Pulmonary artery endothelial cell (primary cell): ENCODE results near the gene FNDC5. TPM values are rescaled to one million over a fixed set of nuclear protein-coding genes. Genes with fewer than 3 reads are reported as not detected.

Experiments used
- DNase-seq: peaks from one replicate; pipeline ENCODE4 v3.0.0-alpha.2; 2011; ENCODE audit warnings: low read depth, low spot score
- total RNA-seq: library from RNA; depleted of rRNA; stranded (reverse); fragments of >200 nt; gene quantifications from 2 replicates; pipeline ENCODE4 v1.2.3, GENCODE V29; 2014

FNDC5 gene
- total RNA-seq, 1 donor from 2014 or later, result 0.40 TPM

DNA sequence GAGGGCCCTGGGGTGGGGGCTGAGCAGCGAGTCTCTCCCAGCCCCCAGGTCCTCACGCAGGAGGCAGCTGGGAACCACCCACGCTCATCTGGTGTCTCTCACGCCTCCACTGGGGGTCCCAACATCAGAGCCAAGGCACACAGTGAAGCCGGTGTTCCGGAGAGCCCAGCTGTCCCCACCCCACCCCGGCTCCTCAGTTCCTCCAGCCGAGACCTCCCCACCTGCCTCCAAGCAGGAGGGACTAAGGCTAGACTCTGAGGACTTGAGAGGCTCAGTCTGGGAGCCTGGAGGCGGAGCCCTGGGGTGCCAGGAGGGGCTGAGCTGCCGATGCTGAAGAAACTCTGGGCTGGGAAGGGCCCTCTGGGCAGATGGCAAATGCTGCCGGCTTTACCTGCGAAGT, 14.0 kb upstream of the FNDC5 start:
- no peak for DNase-seq

DNA sequence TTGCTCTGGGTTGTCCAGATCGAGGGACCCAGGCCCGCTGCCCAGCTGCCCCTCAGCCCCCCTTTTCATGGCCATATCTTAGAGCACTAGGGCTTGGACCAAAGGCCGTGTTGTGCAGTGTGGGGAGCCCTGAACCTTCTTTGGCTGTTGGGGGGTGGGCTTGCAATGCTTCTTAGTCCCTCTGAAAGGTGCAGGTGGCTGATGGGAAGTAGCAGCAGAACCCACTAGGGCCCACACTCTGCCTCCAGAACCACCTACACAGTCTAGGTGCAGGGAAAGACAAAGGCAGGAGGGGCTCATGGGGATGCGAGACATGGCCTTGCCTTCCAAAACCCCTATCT, 13.3 kb upstream of the FNDC5 start:
- no peak for DNase-seq

DNA sequence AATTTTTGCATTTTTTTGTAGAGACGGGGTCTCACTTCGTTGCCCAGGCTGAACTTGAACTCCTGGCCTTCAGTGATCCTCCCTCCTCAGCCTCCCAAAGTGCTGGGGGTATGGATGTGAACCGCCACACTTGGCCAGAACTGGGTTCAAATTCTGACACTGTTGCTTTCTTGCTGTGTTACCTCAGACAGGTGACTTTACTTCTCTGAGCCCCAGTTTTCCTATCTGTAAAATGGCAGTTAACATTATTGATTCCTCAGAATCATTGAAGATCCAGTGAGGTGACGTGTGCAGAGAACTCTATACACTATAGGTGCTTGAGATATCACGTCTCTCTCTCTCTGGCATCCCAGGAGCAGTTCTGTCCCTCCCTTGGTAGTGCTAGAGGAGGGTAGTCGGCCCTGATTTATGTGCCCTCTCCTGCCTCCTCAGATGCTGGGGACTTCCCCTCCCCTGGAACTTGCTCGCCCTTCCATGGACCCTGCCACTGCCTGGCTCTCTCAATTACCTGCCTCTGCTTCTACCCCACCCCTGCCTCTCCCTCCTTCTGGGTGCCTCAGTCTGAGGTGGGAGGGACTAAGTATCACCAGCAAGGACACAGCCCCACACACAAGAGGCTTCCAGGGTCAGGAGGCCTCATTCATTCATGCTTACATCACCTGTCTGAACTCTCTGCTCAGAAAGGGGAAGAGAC, 12.8 kb upstream of the FNDC5 start:
- no peak for DNase-seq

DNA sequence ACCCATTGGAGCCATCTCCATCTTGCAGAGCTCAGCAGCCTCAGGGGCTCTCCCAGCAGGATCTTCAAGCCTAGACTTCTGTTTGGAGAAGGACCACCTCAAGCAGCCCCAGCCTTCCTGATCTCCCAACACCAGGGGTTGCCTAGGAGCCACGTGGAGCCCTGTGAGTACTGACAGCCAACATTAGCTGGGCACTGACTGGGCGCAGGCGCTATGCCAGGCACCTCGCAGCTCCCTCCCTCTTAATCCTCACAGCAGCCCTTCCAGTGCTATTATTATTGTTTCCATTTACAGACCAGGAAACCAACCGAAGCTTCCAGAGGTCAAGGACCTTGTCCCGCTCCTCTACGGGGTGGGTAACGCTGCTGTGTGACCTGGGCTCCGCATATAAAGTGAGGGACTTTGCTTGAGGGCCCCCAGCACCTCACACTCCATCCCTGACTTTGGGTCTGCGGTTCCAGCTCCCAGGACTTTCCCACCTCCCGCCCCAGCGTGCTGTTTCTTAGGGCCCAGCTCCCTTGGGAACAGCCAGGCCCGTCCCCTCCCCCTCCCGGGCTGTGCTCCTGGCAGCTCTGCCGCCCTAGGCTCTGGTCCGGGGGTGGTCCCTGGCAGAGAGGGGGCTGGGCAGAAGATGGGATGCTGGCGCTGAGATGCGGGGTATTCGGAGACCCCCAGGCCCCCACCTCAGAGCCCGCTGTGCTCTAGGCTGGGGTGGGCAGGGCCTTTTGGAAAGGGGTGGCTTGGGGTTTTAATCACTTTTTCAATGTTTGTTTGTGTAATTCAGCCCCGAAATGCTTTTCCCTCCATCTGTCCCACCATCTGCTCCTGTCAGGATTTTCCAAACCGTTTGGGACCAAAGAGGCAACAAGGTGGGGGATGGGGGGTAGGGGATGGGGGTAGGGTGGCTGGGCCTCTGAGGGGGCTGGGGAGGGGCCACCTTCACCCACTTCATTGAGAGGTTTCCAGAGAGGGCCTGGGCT, 11.4 kb upstream of the FNDC5 start:
- DNase-seq, result no peak

DNA sequence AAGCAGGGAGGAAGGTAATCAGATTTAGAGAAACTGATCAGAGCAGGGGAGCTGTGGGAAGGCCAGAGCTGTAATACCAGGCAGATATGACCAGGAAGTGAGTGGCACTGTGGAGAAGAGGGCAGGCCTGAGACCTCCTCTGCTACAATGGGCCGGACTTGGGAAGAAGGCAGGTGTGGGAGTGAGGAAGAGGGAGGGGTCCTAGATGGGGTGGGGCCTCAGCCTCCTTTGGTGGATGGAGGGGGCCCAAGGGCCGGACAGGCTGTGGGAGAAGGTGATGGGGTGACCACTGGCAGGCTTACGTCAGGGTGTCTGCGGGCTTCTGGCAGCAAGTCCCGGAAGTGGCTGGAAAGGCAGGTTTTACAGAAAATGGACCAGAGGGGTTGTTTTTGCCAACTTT, 10.6 kb upstream of the FNDC5 start:
- no peak for DNase-seq

DNA sequence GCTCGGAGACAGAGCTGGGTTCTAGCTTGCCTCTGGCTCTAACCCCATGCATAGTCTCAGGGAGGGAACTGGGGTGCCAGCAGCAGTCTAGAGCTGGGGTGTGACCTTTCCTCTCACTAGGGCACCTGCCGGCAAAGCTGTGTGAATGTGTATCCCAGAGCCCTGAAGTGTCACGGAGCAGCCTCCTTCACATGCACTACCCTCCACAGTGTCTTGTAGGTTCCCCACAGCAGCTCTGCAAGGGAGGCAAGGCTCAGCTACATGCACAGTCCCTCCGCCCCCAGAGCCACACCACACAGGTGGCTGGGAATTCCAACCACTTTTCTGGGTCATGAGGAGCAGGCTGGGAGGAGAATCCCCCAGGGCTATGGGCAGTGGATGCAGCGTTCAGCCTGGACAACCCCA, 7.9 kb upstream of the FNDC5 start:
- no peak for DNase-seq

DNA sequence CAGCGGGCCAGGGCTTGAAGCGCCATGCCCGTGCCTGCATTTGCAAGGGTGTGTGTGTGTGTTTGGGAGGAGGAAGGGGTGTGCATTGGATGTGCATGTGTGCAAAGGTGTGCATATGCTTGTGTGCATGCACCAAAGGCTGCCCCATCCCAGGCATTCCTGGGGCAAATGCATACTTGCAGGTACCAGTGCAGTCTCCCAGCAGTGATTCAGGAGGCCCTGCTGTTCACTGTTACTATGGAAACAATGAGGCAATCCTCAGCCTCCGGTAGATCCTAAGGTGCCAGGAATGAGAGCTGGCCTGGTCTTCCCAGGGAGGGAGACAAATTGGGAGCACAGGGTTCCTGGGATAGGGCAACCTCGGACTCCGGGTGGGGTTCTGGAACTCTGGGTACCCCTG, 7.5 kb upstream of the FNDC5 start:
- no peak for DNase-seq

DNA sequence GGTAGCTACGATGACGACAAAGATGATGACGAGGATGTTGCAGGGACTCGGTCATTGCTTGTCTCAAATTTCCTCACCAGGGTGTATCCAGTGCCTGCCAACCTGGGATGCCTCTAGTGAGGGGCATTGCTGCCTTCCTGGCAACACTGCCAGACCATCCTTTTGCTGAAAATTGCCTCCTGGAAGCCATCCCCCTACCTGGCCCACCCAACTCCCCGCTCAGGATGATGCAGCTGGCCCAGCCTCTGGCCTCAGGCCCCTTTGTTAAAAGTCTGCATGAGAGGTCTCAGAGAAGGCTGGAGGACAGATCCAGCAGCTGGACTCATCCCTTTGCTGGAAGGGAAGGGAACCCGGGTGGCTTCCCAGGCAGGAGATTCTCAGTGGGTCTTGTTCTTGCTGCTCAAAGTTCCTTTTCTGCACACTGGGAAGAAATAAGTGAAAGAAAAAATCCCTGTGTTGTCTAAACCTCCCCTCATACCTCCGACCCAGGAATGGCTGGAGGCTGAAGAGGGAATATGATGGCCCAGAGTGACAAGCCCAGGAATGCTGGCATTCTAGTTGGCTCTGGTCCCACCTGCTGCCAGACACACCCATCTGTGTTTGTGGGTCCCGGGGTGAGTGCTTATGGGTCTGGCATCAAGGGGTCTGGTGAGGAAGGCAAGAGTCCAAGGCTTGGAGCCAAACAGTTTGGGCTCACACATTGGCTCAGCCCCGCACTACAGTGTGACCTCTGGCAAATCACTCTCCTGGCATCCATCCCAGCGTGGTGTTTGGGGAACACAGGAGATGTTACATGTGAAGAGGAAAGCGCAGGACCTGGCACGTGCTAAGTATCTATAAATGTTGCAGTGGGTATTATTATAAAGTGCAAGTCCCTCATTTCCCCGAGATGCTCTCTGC, 6.7 kb upstream of the FNDC5 start:
- no peak for DNase-seq

DNA sequence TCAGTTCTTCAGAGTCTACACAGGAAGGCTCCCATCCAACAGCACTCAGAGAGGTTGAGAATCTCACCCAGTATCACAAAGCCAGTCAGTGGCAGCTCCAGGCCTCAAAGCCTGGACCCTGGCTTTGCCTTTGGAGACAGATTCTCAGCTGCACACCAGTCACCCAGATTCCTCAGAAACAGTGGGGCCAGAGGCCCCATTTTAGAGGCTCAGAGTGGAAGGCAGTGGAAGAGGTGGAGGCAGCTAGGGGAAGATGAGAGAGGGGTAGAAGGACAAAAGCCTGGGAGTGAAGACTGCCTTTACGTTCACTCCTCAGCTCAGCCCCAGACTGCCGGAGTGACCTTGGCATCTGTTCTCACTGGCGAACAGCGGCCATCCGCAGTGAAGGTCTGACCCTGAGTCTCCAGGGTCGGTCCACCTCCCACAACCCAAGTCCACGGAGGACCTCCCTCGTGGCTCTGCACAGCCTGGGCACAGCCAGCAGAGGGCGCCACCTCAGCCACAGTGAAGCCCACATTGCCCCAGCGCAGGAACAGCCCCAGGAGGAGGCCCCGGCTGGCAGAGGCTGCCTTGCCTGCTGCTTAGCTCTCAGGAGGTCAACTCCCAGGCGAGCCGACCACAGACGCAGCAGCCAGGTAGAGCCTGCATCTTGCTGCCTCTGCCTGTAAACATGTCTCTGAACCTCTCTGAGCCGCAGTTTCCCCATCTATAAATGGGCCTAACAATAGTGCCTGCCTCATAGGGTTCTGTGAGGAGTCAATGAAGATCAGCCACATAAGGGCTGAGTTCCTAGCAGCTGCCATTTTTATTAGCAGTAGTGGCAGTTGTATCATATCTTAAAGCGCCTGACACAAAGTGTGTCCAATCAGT, 5.9 kb upstream of the FNDC5 start:
- DNase-seq, result no peak

DNA sequence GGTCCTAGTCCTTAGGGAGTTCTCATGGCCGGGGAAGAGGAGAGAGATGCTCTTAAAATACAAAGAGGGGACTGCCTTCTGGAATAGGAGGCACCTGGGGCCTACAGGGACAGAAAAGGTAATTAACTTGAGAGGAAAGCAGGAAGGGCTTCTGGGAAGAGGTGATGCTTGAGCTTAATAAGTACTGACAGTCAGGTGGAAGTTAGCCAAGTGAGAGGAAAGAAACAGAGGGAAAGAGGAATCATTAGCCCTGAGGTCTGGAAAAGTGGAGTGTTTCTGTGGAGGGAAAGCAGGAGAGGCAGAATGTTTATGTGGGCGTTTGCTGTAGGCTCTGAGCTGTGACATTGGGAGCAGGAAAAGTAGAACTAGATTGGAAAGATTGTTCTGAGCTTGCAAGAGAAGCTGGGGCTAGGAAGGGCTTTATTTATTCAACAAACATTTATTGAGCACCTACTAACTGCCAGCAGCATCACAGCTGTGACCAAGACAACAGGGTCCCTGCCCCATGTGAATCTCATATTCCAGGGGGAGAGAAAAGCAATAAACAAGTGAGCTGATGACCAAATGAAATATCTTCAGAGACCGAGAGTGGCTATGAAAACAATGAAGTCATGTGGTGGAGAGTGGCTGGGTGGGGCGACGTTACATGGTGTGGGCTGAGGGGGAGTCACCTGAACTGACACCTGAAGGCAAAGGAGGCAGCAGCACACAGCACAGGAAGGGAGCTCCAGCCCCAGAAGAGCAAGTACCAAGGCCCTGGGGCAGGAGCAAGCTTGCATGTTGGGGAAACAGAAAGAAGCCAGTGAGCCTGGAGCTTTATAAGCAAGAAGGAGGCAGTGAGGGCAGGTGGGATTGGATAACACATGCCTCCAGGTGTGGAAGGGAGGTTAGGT, 4.4 kb upstream of the FNDC5 start:
- DNase-seq, result no peak

DNA sequence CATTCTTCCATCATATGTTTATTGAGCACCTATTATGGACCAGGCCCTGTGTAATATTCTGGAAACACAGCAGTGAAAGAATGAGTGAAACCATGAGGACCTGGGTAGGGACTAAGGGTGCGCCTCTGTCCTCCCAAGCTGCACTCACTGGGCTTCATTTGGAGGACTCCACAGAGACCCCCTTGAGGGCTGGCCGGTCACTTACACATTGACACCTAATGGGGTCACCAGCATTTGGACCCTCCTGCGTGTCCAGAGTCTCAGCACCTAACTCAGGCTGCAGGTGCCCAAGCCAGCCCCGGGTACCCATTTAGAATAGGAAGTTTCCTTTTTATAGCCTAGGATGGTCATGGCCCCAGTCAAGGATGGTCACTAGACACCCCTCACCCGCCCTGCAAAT, 2.8 kb upstream of the FNDC5 start:
- DNase-seq, result no peak

DNA sequence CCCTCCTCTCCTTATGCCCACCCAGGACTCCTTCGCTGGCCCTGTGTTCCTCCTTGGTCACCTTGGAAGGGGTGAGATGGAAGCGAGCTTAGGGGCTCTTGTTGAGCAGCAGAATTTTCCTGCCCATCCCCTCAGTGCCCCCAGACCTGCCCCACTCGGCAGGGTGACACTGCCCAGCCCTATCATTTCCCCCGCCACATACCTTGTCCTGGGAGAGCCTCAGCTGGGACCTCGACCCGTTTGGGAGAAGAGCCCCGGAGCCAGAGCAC, 1.4 kb upstream of the FNDC5 start:
- no peak for DNase-seq

DNA sequence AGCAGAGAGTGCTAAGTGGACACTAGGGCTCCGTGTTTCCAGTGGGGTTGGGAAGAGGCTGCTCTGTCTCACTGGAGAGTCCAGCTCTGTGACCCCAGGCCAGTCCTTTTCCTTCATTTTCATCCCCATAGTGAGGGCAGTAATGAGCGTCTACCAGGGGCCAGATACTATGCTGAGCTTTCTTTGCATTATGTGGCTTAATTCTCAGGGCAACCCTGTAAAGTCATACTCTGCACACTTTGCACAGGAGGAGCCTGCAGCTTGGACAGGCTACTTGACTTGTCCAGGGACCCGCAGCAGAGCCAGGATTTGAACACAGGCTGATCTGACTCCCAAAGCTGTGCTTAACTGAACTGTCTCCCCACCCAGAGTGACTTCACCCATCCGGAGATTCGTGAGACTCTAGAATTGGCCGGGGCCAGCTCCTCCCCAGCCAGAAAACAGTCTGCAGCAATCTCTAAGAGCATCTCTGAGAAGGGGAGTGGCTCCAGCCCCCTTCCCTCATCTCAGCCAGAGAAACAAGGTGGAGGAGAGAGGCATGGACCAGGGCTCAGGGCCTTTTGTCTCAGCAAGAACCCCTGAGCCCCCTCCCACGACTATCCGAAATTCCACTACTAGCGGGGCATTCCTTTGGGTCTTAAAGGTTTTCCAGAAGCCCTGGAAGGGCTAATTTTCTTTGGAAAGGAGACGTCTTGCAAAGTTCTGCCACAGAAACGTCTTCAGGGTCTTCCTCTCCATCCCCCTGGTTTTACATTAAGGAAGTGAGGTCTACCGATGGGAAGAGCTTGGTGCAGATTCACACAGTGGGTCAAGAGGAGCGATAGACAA, 866 bp upstream of the FNDC5 start:
- DNase-seq, result no peak

DNA sequence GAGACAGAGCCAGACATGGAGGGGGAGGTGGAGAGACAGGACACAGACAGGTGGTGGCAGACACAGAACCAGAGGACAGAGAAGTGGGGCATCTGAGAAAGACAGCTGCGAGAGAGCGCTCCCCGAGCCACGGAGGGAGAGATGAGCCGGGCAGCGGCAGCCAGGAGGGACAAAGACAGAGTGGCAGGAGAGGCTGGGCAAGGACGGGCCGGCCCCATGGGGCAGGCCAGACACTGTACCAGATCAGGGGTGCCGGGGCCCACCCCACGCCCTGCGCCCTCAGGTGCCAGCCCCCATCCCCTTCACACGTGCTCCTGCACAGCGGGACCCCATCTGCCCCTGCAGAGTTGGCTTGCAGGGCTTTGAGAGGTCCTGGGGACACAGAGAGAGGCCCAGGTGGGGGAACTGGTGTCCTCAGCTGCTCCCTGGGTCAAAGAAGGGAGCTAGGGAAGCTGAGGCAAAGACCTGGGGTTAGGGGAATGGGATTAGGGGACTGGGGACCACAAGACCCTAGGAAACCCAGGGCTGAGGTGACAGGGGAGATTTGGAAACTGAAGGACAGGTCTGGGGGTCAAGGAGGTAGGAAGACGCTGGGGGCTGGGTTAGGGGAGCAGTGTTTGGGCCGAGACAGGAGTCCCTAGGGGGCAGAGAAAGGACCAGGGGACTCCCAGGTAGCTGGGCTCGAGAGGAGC, 643 bp downstream of the FNDC5 start:
- no peak for DNase-seq

DNA sequence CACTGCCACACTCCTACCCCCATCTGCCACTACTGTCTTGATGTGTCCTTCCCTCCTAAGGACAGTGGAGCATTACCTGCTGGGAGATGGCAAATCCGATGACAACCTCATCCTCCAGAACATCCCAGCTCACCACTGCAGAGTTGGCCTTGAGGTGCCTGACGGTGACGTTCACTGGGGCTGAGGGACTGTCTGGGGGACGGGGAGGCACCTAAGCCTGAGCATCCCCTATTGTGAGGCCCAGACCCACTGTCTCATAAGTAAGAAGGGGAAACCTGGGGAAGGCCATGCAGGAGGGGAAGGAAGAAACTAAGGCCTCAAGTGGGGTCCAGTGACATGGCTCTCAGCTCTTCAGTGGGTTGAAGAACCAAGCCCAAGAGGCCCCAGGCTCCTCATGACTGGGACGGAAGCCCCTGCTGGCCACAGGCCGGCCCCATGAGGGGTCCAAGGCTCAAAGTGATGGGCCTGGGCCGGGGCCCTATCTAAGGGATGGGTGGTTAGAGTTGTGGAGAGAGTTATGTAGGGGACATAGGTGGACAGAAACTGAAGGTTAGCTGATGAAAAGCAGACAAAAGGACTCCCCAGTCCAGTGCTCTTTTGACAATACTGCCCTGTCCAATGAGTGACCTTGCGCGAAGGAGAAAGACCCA, 1.8 kb downstream of the FNDC5 start:
- DNase-seq, result no peak

DNA sequence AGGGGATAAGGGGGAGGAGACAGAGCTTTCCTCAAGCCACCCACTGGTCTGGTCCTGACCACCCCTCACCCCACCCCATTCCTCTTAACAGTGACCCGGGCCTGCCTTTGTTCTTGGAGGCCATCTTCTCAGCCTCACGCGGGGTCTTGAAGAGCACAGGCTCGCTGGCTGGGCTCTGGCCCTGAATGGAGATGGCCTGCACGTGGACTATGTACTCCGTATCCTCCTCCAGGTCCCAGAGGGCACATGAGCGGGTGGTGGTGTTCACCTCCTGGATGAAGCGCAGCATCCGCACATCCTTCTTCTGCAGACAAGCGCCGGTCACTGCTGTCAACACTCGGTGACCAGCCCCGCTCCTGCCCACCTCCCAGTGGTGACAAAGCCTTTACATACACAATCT, 2.6 kb downstream of the FNDC5 start:
- DNase-seq, result no peak

DNA sequence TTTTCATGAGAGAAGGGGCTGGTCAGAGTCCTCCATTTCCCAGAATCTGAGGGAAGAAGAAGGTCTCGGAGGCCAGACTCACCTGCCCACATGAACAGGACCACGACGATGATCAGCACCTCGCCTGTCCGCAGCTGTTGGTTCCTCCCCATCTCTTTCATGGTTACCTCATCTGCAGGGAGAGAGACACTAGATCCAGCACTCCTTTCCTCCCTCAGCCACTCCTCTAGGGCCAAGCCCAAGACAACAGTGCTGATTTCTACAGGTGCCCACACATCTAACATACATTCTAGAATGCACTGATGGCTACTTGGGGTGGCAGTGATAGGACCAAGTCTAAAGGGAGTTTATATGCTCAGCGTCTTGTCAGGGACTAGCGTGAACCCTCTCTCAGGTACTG, 3.0 kb downstream of the FNDC5 start:
- DNase-seq, result no peak

DNA sequence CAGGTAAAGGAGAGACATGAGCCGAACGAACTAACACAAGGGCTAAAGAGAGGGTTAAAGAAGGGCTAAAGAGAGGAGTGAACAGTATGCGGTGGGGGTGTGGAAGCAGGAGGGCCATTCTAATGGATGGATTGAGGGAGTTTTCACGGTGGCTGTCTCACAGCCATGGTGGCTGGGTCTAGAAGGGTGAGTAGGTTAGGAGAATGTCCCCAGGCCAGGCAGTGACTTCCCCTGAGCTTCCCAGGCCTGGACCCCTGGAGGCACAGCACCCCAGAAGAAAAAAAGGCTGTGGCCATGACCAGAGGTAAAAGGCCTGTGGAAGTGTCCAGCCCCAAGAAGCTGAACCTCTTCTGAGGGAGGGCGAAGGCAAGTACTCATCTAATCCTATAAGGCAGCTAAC, 3.6 kb downstream of the FNDC5 start:
- no peak for DNase-seq
